HG03039 (cell line): Measurements from ENCODE around the gene FAM83D.
A peak's percentile ranks its signal among the peaks of the same experiment; 100 is the strongest.

Source experiments
- ATAC-seq: cut with Tn5 transposase; IDR thresholded peaks from one replicate; pipeline ENCODE4 v1.9.1; 2021; ENCODE audit warnings: mild to moderate bottlenecking, moderate library complexity; ENCODE audit not compliant: unreplicated experiment

Gene FAM83D

GRCh38 chr20:38926142-38926933, at the start of gene FAM83D:
Gene FAM83D, plus strand, starts transcription at chr20:38926417. Its CDS starts 26 bp downstream, at chr20:38926443.
- peak; percentile 88 for ATAC-seq

GRCh38 chr20:38877483-38877882, 48.7 kb upstream of the FAM83D start:
- ATAC-seq = no peak

GRCh38 chr20:38878866-38879265, 47.4 kb upstream of the FAM83D start:
- ATAC-seq = no peak

- no peak for ATAC-seq
Observed at GRCh38 chr20:38880952-38881735, 45.1 kb upstream of the FAM83D start.

GRCh38 chr20:38881806-38882440, 44.3 kb upstream of the FAM83D start:
- no peak for ATAC-seq

GRCh38 chr20:38882600-38882999, 43.6 kb upstream of the FAM83D start:
- no peak for ATAC-seq

GRCh38 chr20:38883081-38883980, 42.9 kb upstream of the FAM83D start:
- ATAC-seq = no peak

GRCh38 chr20:38883981-38884733, 42.1 kb upstream of the FAM83D start:
- ATAC-seq = no peak

GRCh38 chr20:38885357-38885756, 40.9 kb upstream of the FAM83D start:
- ATAC-seq = no peak

- no peak for ATAC-seq
Observed at GRCh38 chr20:38888059-38888831, 38.0 kb upstream of the FAM83D start.

- no peak for ATAC-seq
Observed at GRCh38 chr20:38889050-38889449, 37.2 kb upstream of the FAM83D start.

GRCh38 chr20:38889792-38890496, 36.3 kb upstream of the FAM83D start:
- ATAC-seq = no peak

GRCh38 chr20:38890497-38890818, 35.8 kb upstream of the FAM83D start:
- ATAC-seq = no peak

GRCh38 chr20:38892091-38892981, 33.9 kb upstream of the FAM83D start:
- ATAC-seq = no peak

- ATAC-seq = no peak
Observed at GRCh38 chr20:38893056-38893564, 33.1 kb upstream of the FAM83D start.

GRCh38 chr20:38893565-38894090, 32.6 kb upstream of the FAM83D start:
- ATAC-seq = peak; percentile 48
